ENCODE measurements around the gene AHSP. TPM values are rescaled to one million over a fixed set of nuclear protein-coding genes. Genes with fewer than 3 reads are reported as not detected.

AHSP gene
- total RNA-seq, 4 donors from 2014 or later = 4.7 TPM; not detected in 3

GRCh38 chr16:31529108-31529936 lies 1.6 kb downstream of the AHSP start:
- no peak for TF ChIP-seq CTCF (IDR thresholded peaks at IDR 0.05; ENCODE audit: low read depth)

- no peak for TF ChIP-seq CTCF (IDR thresholded peaks at IDR 0.05; ENCODE audit: low read depth)
Measured at GRCh38 chr16:31529937-31530312, 2.2 kb downstream of the AHSP start.

GRCh38 chr16:31530405-31530804 lies 2.7 kb downstream of the AHSP start:
- TF ChIP-seq CTCF (IDR thresholded peaks at IDR 0.05; ENCODE audit: low read depth) = no peak

- no peak for TF ChIP-seq CTCF (IDR thresholded peaks at IDR 0.05; ENCODE audit: low read depth)
Measured at GRCh38 chr16:31531096-31531495, 3.4 kb downstream of the AHSP start.

- no peak for TF ChIP-seq CTCF (IDR thresholded peaks at IDR 0.05; ENCODE audit: low read depth)
Measured at GRCh38 chr16:31532120-31532519, 4.4 kb downstream of the AHSP start.

GRCh38 chr16:31532896-31533295 lies 5.2 kb downstream of the AHSP start:
- TF ChIP-seq CTCF (IDR thresholded peaks at IDR 0.05; ENCODE audit: low read depth) = no peak

GRCh38 chr16:31535737-31536136 lies 8.0 kb downstream of the AHSP start:
- no peak for TF ChIP-seq CTCF (IDR thresholded peaks at IDR 0.05; ENCODE audit: low read depth)

Measured in subcutaneous adipose tissue (tissue), 4 donors.